ENCODE results near the gene TET2.

Gene TET2

GRCh38 chr4:105146276-105147015, at the start of gene TET2:
Gene TET2 (plus strand): TSS chr4:105146876. CDS start chr4:105233943, 87,067 bp downstream.
- DNase-seq = peak; percentile 85
- Mint-ChIP-seq H3K9me3 (no peaks in the 10 kb centered on the region), H3K27me3 (no peaks in the 10 kb centered on the region), H3K4me1 (ENCODE audit: low read depth) (peaks cover 49% of the 10 kb centered on the region), H3K4me3 (peak within 1 kb of the TSS; percentile 99), H3K36me3 (ENCODE audit: low read depth) (peaks cover 31% of the 10 kb centered on the region), H3K27ac (peak within 1 kb of the TSS; percentile 99)

GRCh38 chr4:105102016-105102415, 44.7 kb upstream of the TET2 start:
- no peaks in the 10 kb centered on the region for H3K4me1 Mint-ChIP-seq (ENCODE audit: low read depth)
- no peak overlapping the region for H3K27ac Mint-ChIP-seq
- no peak overlapping the region for H3K4me3 Mint-ChIP-seq
- DNase-seq = no peak
- H3K27me3 Mint-ChIP-seq = peaks cover 10% of the 10 kb centered on the region
- peaks cover 1% of the 10 kb centered on the region for H3K36me3 Mint-ChIP-seq (ENCODE audit: low read depth)
- H3K9me3 Mint-ChIP-seq = peaks cover 9% of the 10 kb centered on the region

- Mint-ChIP-seq H3K27ac (no peak overlapping the region), H3K27me3 (peaks cover 20% of the 10 kb centered on the region), H3K4me3 (no peak overlapping the region), H3K4me1 (ENCODE audit: low read depth) (no peaks in the 10 kb centered on the region), H3K9me3 (no peaks in the 10 kb centered on the region), H3K36me3 (ENCODE audit: low read depth) (no peaks in the 10 kb centered on the region)
- DNase-seq = no peak
Observed at GRCh38 chr4:105106426-105106825, 40.2 kb upstream of the TET2 start.

DNA sequence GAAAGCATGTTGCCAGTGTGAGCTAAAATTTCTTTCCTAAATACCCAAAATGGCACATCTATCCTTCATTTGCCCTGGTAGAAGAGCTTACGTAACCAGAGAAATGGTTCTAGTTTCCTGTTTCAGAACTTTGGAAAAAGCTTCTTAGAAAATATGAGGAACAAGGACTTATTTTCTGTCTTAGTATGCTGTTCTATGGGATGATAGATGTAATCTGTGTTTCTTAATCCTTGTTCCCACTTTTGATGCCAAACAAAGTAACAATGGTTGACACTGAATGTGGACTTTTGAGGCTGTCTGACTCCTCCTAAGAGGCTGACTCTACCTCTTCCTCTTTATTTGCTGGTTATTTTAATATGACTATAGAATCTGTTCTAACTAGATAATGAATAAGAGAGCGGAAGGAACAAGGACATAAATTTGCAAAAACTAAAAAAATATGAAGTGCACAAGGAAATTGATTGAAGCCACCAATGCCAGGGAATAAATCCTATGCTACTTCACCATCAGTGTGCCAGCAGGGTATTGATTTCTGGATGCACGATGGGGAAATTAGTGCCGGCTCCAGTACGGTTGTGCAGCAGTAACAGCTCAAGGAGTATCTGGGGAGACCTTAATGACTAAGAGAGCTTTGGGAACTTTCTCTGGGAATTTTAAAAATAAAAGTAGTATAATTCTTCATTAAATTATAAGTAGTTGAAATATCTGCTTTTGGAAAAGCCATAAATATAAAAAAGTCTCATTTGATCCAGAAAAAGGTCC, 39.4 kb upstream of the TET2 start:
- Mint-ChIP-seq H3K4me3 (no peak overlapping the region), H3K27me3 (peaks cover 25% of the 10 kb centered on the region), H3K36me3 (ENCODE audit: low read depth) (no peaks in the 10 kb centered on the region), H3K4me1 (ENCODE audit: low read depth) (no peaks in the 10 kb centered on the region), H3K27ac (no peak overlapping the region), H3K9me3 (no peaks in the 10 kb centered on the region)
- no peak for DNase-seq

- no peak for DNase-seq
- no peak overlapping the region for H3K4me3 Mint-ChIP-seq
- no peak overlapping the region for H3K27ac Mint-ChIP-seq
Observed at GRCh38 chr4:105108971-105109370, 37.7 kb upstream of the TET2 start.

GRCh38 chr4:105112274-105112673, 34.4 kb upstream of the TET2 start:
- Mint-ChIP-seq H3K4me1 (ENCODE audit: low read depth) (no peaks in the 10 kb centered on the region), H3K4me3 (no peak overlapping the region), H3K27me3 (peaks cover 23% of the 10 kb centered on the region), H3K27ac (no peak overlapping the region), H3K36me3 (ENCODE audit: low read depth) (no peaks in the 10 kb centered on the region), H3K9me3 (no peaks in the 10 kb centered on the region)
- DNase-seq = no peak

More at GRCh38 chr4:105108971-105109370, 37.7 kb upstream of the TET2 start:
- Mint-ChIP-seq H3K9me3 (no peaks in the 10 kb centered on the region), H3K27me3 (peaks cover 25% of the 10 kb centered on the region), H3K4me1 (ENCODE audit: low read depth) (no peaks in the 10 kb centered on the region), H3K36me3 (ENCODE audit: low read depth) (no peaks in the 10 kb centered on the region)

DNA sequence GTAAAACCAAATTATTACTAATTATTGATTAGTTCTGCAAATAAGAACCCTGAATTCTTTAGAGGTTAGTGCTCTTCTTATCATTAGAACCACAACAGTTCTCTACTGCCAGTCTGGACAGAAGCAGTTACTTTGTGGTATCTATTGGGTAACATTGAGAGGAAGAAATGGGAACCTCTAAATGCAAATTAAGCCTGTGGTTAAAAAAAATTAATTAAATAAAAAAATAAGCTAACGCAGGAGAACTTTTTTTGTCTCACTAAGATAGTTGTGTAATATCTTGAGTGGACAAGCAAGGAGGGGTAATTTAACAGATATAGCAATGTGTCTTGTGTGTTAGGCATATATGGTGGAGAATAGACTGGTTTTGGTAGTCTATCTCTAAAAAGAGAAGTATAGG, 32.9 kb upstream of the TET2 start:
- DNase-seq = no peak
- H3K4me1 Mint-ChIP-seq (ENCODE audit: low read depth) = no peaks in the 10 kb centered on the region
- no peak overlapping the region for H3K27ac Mint-ChIP-seq
- H3K27me3 Mint-ChIP-seq = peaks cover 19% of the 10 kb centered on the region
- no peaks in the 10 kb centered on the region for H3K9me3 Mint-ChIP-seq
- no peaks in the 10 kb centered on the region for H3K36me3 Mint-ChIP-seq (ENCODE audit: low read depth)
- H3K4me3 Mint-ChIP-seq = no peak overlapping the region

GRCh38 chr4:105116616-105117319, 29.9 kb upstream of the TET2 start:
- DNase-seq = no peak
- Mint-ChIP-seq H3K4me1 (ENCODE audit: low read depth) (no peaks in the 10 kb centered on the region), H3K9me3 (no peaks in the 10 kb centered on the region), H3K27ac (no peak overlapping the region), H3K36me3 (ENCODE audit: low read depth) (no peaks in the 10 kb centered on the region), H3K4me3 (no peak overlapping the region), H3K27me3 (peaks cover 6% of the 10 kb centered on the region)

DNA sequence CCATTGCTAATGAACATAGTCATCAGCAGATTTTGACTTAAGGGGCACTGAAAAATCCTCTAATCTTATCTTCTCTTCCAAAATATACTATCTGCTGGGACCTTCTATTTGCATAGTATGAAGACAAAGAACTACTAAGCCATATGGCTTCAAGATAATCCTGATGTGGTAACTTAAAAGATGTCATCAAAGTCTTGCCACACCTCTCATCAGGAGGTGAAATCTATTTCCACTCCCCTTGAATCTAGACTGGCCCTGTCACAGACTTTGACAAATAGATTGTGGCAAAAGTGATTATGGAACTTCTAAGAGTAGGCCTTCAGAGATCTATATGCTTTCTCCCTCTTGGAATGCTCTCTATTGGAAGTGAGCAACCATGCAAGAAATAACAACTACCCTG, 27.3 kb upstream of the TET2 start:
- H3K27me3 Mint-ChIP-seq = peaks cover 7% of the 10 kb centered on the region
- H3K4me1 Mint-ChIP-seq (ENCODE audit: low read depth) = no peaks in the 10 kb centered on the region
- no peak for DNase-seq
- H3K36me3 Mint-ChIP-seq (ENCODE audit: low read depth) = no peaks in the 10 kb centered on the region
- no peak overlapping the region for H3K4me3 Mint-ChIP-seq
- no peak overlapping the region for H3K27ac Mint-ChIP-seq
- no peaks in the 10 kb centered on the region for H3K9me3 Mint-ChIP-seq

DNA sequence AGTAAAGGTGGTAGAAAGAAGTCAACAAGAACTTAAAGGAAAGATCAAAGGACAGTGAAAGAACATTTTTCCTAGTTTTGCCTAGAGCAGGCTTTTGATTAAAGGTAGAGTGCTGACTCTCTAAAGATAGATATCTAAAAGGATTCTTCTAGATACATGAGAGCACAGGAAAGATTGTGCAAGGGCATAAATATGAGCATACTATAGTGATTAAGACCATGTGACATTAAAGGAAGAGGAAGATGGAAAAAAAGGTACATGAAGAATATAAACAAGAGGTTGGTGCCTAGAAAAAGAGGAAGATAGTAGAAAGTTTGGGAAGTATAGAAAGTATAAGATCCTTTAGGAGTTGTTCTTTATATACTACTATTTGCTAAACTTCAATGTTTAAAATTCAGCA, 26.1 kb upstream of the TET2 start:
- H3K4me3 Mint-ChIP-seq = no peak overlapping the region
- H3K27ac Mint-ChIP-seq = no peak overlapping the region
- no peak for DNase-seq
- no peaks in the 10 kb centered on the region for H3K36me3 Mint-ChIP-seq (ENCODE audit: low read depth)
- H3K9me3 Mint-ChIP-seq = no peaks in the 10 kb centered on the region
- no peaks in the 10 kb centered on the region for H3K4me1 Mint-ChIP-seq (ENCODE audit: low read depth)
- H3K27me3 Mint-ChIP-seq = peaks cover 2% of the 10 kb centered on the region

DNA sequence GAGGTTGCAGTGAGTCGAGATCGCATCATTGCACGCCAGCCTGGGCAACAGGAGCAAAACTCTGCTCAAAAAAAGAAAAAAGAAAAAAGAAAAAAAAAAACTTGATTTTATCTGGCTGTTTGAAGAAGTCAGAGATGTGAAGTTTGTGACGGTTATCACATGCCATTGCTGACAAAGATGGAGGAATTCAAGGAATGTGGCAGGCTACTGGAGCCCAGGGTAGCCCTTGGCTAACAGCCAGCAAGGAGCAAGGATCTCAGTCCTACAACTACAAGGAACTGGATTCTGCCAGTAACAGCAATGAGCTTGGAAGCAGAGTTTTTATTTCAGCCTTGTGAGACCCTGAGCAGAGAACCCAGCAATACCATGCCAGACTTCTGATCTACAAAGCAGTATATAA, 24.3 kb upstream of the TET2 start:
- Mint-ChIP-seq H3K4me1 (ENCODE audit: low read depth) (no peaks in the 10 kb centered on the region), H3K9me3 (no peaks in the 10 kb centered on the region), H3K36me3 (ENCODE audit: low read depth) (no peaks in the 10 kb centered on the region), H3K27ac (no peak overlapping the region), H3K27me3 (peaks cover 2% of the 10 kb centered on the region), H3K4me3 (no peak overlapping the region)
- DNase-seq = no peak

DNA sequence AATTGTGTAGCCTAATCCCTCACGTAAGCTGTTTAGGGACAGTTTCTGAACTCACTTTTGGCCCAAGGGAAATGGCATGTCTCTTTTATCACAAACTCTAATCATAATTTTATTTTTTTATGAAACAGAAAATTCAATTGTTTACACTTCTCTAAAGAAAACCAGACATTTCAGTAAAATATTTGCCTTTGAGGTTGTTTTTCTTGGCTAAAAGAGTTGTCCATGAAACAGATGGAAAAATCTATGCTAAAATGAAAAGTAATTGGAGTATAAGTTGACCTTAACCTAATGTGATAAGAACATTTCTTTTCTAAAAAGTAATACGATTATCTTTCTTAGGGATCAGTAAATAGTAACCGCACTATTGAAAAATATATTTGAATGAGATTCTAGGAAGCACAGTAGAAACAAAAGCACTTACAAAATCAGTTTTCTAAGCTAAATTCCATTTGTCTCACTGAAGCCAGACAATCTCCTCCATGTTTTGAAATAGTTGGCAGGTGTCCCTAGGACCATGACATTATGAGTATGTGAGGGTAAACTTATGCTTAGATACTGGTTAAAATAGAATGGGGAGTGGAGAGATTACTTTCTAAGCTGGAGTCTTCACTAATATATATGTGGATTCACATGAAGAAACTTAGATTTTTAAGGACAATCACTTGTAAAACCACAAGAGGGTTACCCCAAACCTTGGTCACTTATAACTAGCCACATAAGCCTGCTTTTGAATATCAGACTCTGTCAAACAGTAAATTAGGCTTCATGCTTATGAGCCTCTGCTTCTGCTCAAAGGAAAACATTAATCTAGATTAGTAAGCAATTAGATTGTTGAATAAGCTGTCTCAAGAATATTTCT, 20.1 kb upstream of the TET2 start:
- no peak overlapping the region for H3K4me3 Mint-ChIP-seq
- DNase-seq = no peak
- no peak overlapping the region for H3K27ac Mint-ChIP-seq
- H3K27me3 Mint-ChIP-seq = peaks cover 2% of the 10 kb centered on the region
- no peaks in the 10 kb centered on the region for H3K36me3 Mint-ChIP-seq (ENCODE audit: low read depth)
- H3K9me3 Mint-ChIP-seq = no peaks in the 10 kb centered on the region
- H3K4me1 Mint-ChIP-seq (ENCODE audit: low read depth) = no peaks in the 10 kb centered on the region

GRCh38 chr4:105127170-105127445, 19.6 kb upstream of the TET2 start:
- H3K36me3 Mint-ChIP-seq (ENCODE audit: low read depth) = no peaks in the 10 kb centered on the region
- H3K27ac Mint-ChIP-seq = no peak overlapping the region

DNA sequence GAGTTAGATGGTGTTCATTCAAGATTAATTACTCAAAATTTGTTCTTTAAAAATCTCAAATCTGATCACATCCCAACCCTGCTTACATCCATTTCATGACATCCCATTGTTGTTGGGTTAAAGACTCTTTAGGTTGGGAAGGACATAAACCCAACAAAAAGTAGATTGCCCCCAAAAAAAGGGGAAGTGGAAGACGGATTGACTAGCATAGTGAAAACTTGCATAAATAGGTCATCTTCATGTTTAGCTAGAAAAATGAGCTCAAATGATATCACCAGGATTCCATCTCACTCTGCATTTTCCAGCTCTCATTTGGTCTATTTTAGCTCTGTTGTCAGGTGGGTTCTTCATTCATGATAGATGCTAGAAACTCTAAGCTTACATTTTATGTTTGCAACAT, 18.5 kb upstream of the TET2 start:
- H3K4me1 Mint-ChIP-seq (ENCODE audit: low read depth) = no peaks in the 10 kb centered on the region
- no peak overlapping the region for H3K27ac Mint-ChIP-seq
- no peaks in the 10 kb centered on the region for H3K36me3 Mint-ChIP-seq (ENCODE audit: low read depth)
- DNase-seq = no peak
- H3K4me3 Mint-ChIP-seq = no peak overlapping the region
- H3K27me3 Mint-ChIP-seq = no peaks in the 10 kb centered on the region
- no peaks in the 10 kb centered on the region for H3K9me3 Mint-ChIP-seq

More at GRCh38 chr4:105127170-105127445, 19.6 kb upstream of the TET2 start:
- no peaks in the 10 kb centered on the region for H3K9me3 Mint-ChIP-seq
- no peak overlapping the region for H3K4me3 Mint-ChIP-seq
- DNase-seq = no peak
- no peaks in the 10 kb centered on the region for H3K4me1 Mint-ChIP-seq (ENCODE audit: low read depth)
- peaks cover 2% of the 10 kb centered on the region for H3K27me3 Mint-ChIP-seq

Data from activated T-cell treated with anti-CD3 and anti-CD28 coated beads, Interleukin-2, amount 50 U/mL, for 24 hours (primary cell).